Ammon's horn (tissue), 1 donor: Measurements from ENCODE around the gene IFNA7.
"Not testable (repeated sequence)": the region's sequence is repeated elsewhere in the genome, so short reads cannot be mapped to it uniquely, and the experiment has no call there.

Experiments
- DNase-seq: peaks from one replicate; pipeline ENCODE4 v3.0.0-alpha.2; 2016; ENCODE audit warnings: low spot score

The IFNA7 gene

GRCh38 chr9:21202105-21202504, at the start of gene IFNA7:
Gene IFNA7, minus strand, starts transcription at chr9:21202205. Its CDS starts 40 bp downstream, at chr9:21202165.
- DNase-seq: not testable (repeated sequence)

- no peak for DNase-seq
Observed at GRCh38 chr9:21251638-21252037, 49.6 kb upstream of the IFNA7 start.

GRCh38 chr9:21251190-21251589, 49.2 kb upstream of the IFNA7 start:
- DNase-seq: no peak

GRCh38 chr9:21244836-21245235, 42.8 kb upstream of the IFNA7 start:
- DNase-seq: no peak

GRCh38 chr9:21239911-21240310, 37.9 kb upstream of the IFNA7 start, which contains the start of gene IFNA14:
Gene IFNA14, minus strand, starts transcription at chr9:21240005. Its CDS starts 70 bp downstream, at chr9:21239935.
- no peak for DNase-seq

- not testable (repeated sequence) for DNase-seq
Observed at GRCh38 chr9:21236360-21236714, 34.3 kb upstream of the IFNA7 start.

- DNase-seq: peak; percentile 69
Observed at GRCh38 chr9:21235468-21236359, 33.7 kb upstream of the IFNA7 start.

- DNase-seq: no peak
Observed at GRCh38 chr9:21234153-21234687, 32.2 kb upstream of the IFNA7 start.

- DNase-seq: no peak
Observed at GRCh38 chr9:21233258-21233657, 31.3 kb upstream of the IFNA7 start.

GRCh38 chr9:21228122-21228521, 26.1 kb upstream of the IFNA7 start, which contains the start of gene IFNA17:
Gene IFNA17, minus strand, starts transcription at chr9:21228222. Its CDS starts 49 bp downstream, at chr9:21228173.
- DNase-seq: no peak

- DNase-seq: not testable (repeated sequence)
Observed at GRCh38 chr9:21217211-21217610, 15.2 kb upstream of the IFNA7 start, which contains the start of gene IFNA16. Gene IFNA16, minus strand, starts transcription at chr9:21217311. Its CDS starts 6 bp downstream, at chr9:21217305.

- not testable (repeated sequence) for DNase-seq
Observed at GRCh38 chr9:21213411-21214326, 11.7 kb upstream of the IFNA7 start.

GRCh38 chr9:21212160-21212559, 10.2 kb upstream of the IFNA7 start:
- DNase-seq: not testable (repeated sequence)

GRCh38 chr9:21210782-21211181, 8.8 kb upstream of the IFNA7 start:
- not testable (repeated sequence) for DNase-seq

GRCh38 chr9:21210311-21210710, 8.3 kb upstream of the IFNA7 start:
- DNase-seq: no peak

GRCh38 chr9:21207043-21207442, 5.0 kb upstream of the IFNA7 start, which contains the start of gene IFNA10:
Gene IFNA10, minus strand, starts transcription at chr9:21207143. Its CDS starts 46 bp downstream, at chr9:21207097.
- not testable (repeated sequence) for DNase-seq

- DNase-seq: no peak
Observed at GRCh38 chr9:21205204-21205603, 3.2 kb upstream of the IFNA7 start.

GRCh38 chr9:21194867-21195776, 6.9 kb downstream of the IFNA7 start:
- peak; percentile 21 for DNase-seq

- DNase-seq: not testable (repeated sequence)
Observed at GRCh38 chr9:21187487-21187886, 14.5 kb downstream of the IFNA7 start, which contains the start of gene IFNA4. Gene IFNA4, minus strand, starts transcription at chr9:21187587. Its CDS starts 56 bp downstream, at chr9:21187531.
